GM23338 (cell line): ENCODE data around the gene NLRC3. TPM values are rescaled to one million over a fixed set of nuclear protein-coding genes. Genes with fewer than 3 reads are reported as not detected.

Source experiments
- ATAC-seq: fragments of 200-7000 bp; cut with Tn5 transposase; 3 replicates; pipeline ENCODE4 v1.9.1; 2020
- DNase-seq: peaks from one replicate; pipeline ENCODE4 v3.0.0-alpha.2; 2015; ENCODE audit warnings: low spot score
- H2AFZ ChIP-seq: fragments of 200-600 bp; sonication (generic); 2 replicates; pipeline ENCODE4 v1.8.0; 2016; ENCODE audit warnings: antibody characterized with exemption, mild to moderate bottlenecking, moderate library complexity
- H3F3A ChIP-seq: fragments of 200-600 bp; sonication (generic); replicated peaks from 2 replicates; pipeline ENCODE4 v1.8.0; 2017; ENCODE audit warnings: antibody characterized with exemption, mixed run types, low read depth
- H3K27ac ChIP-seq: fragments of 200-600 bp; sonication (generic); 2 replicates; pipeline ENCODE4 v1.6.1; 2016; ENCODE audit warnings: low read depth
- H3K27me3 ChIP-seq: fragments of 200-600 bp; sonication (generic); 2 replicates; pipeline ENCODE4 v1.8.0; 2016; ENCODE audit warnings: mild to moderate bottlenecking, mixed run types, moderate library complexity; ENCODE audit not compliant: insufficient read depth
- H3K36me3 ChIP-seq: fragments of 200-600 bp; sonication (generic); 2 replicates; pipeline ENCODE4 v1.8.0; 2016; ENCODE audit warnings: mild to moderate bottlenecking; ENCODE audit not compliant: insufficient read depth
- H3K4me1 ChIP-seq: fragments of 200-600 bp; sonication (generic); 2 replicates; pipeline ENCODE4 v1.8.0; 2016; ENCODE audit warnings: mild to moderate bottlenecking, moderate library complexity; ENCODE audit not compliant: insufficient read depth
- H3K4me2 ChIP-seq: fragments of 200-600 bp; sonication (generic); 2 replicates; pipeline ENCODE4 v1.7.1; 2017; ENCODE audit warnings: mixed run types
- H3K4me3 ChIP-seq: fragments of 200-600 bp; sonication (generic); 2 replicates; pipeline ENCODE4 v1.6.1; 2016; ENCODE audit warnings: mixed run types
- H3K79me2 ChIP-seq: fragments of 200-600 bp; sonication (generic); replicated peaks from 2 replicates; pipeline ENCODE4 v1.8.0; 2017; ENCODE audit warnings: mild to moderate bottlenecking; ENCODE audit not compliant: insufficient read depth
- H3K9me2 ChIP-seq: fragments of 200-600 bp; sonication (generic); 2 replicates; pipeline ENCODE4 v1.8.0; 2017; ENCODE audit not compliant: insufficient read depth
- H4K20me1 ChIP-seq: fragments of 200-600 bp; sonication (generic); replicated peaks from 2 replicates; pipeline ENCODE4 v1.8.0; 2017; ENCODE audit warnings: mild to moderate bottlenecking; ENCODE audit not compliant: insufficient read depth
- H3K27ac Mint-ChIP-seq: 2 replicates; pipeline ENCODE4 v1.8.0; 2020; ENCODE audit warnings: inconsistent platforms, mild to moderate bottlenecking, moderate library complexity, mixed read lengths
- H3K27me3 Mint-ChIP-seq: 3 replicates; pipeline ENCODE4 v1.8.0; 2022; ENCODE audit warnings: low read depth, mild to moderate bottlenecking, moderate library complexity, mixed read lengths, inconsistent platforms; ENCODE audit not compliant: insufficient read depth, poor library complexity
- H3K36me3 Mint-ChIP-seq: 3 replicates; pipeline ENCODE4 v1.8.0; 2021; ENCODE audit warnings: low read depth, mild to moderate bottlenecking, inconsistent platforms, moderate library complexity, mixed read lengths
- H3K4me1 Mint-ChIP-seq: 3 replicates; pipeline ENCODE4 v1.8.0; 2020; ENCODE audit warnings: mild to moderate bottlenecking, inconsistent platforms, mixed read lengths
- H3K4me3 Mint-ChIP-seq: 3 replicates; pipeline ENCODE4 v1.8.0; 2021; ENCODE audit warnings: moderate library complexity, mild to moderate bottlenecking, inconsistent platforms, mixed read lengths
- H3K9me3 Mint-ChIP-seq: 3 replicates; pipeline ENCODE4 v1.8.0; 2020; ENCODE audit warnings: moderate library complexity, mild to moderate bottlenecking, inconsistent platforms, mixed read lengths
- ETS1 ChIP-seq: IDR thresholded peaks from 2 replicates; pipeline ENCODE4 v1.6.1; 2016; ENCODE audit warnings: antibody characterized with exemption
- EZH2 ChIP-seq: fragments of 200-600 bp; sonication (generic); IDR thresholded peaks from one replicate; pipeline ENCODE4 v1.8.0; 2017; ENCODE audit warnings: antibody characterized with exemption, mild to moderate bottlenecking, low read depth; ENCODE audit not compliant: unreplicated experiment
- EZH2phosphoT487 ChIP-seq: fragments of 200-600 bp; sonication (generic); IDR thresholded peaks from one replicate; pipeline ENCODE4 v1.8.1; 2018; ENCODE audit warnings: antibody characterized with exemption; ENCODE audit not compliant: unreplicated experiment
- JUNB ChIP-seq: IDR thresholded peaks from one replicate; pipeline ENCODE4 v1.6.1; 2016; ENCODE audit warnings: antibody characterized with exemption; ENCODE audit not compliant: unreplicated experiment
- NANOG ChIP-seq: IDR thresholded peaks from 2 replicates; pipeline ENCODE4 v1.6.1; 2016; ENCODE audit warnings: antibody characterized with exemption, borderline replicate concordance
- POLR2AphosphoS5 ChIP-seq: IDR thresholded peaks from 2 replicates; pipeline ENCODE4 v1.6.1; 2016; ENCODE audit warnings: antibody characterized with exemption, low read depth
- ZNF331 ChIP-seq: fragments of 250-450 bp; sonication (Bioruptor Pico); IDR thresholded peaks from 2 replicates; pipeline ENCODE4 v1.5.0; 2020; ENCODE audit warnings: low read depth, mild to moderate bottlenecking, moderate library complexity
- ZNF462 ChIP-seq: fragments of 250-450 bp; sonication (Bioruptor Pico); IDR thresholded peaks from 2 replicates; pipeline ENCODE4 v1.5.0; 2020; ENCODE audit warnings: mild to moderate bottlenecking, moderate library complexity
- polyA plus RNA-seq: library from polyadenylated mRNA; unstranded; fragments of >200 nt; fragmentation: Nextera tagmentation; extraction: Ambion mirVana; gene quantifications from 2 replicates; pipeline ENCODE4 v1.2.1, GENCODE V29; 2016
- total RNA-seq: library from RNA; depleted of rRNA; stranded (reverse); fragments of >200 nt; shearing (Covaris generic); gene quantifications from 2 replicates; pipeline ENCODE4 v1.2.3, GENCODE V29; 2014
- TF ChIP-seq, protein P1 (sequence below), 2 experiments: fragments of 200-600 bp in 1 of 2; sonication (generic) in 1 of 2; conservative IDR thresholded peaks; 2 replicates each; pipeline versions ENCODE4 v1.5.1 to v1.6.1; 2016 to 2017; ENCODE audit warnings: antibody characterized with exemption in 2 of 2, low read depth in 2 of 2, mild to moderate bottlenecking in 2 of 2, moderate library complexity in 1 of 2

Gene NLRC3
- total and polyA plus RNA-seq, 2 experiments from 2014 or later = 0.11 to 0.49 TPM

- Mint-ChIP-seq H3K27ac (no peak overlapping the region), H3K4me3 (no peak overlapping the region), H3K9me3 (peaks cover 15% of the 10 kb centered on the region), H3K4me1 (0 out of 3 replicates have a peak, but pooled peaks cover 3% of the 10 kb centered on the region), H3K36me3 (peaks cover 50% of the 10 kb centered on the region), H3K27me3 (peaks cover 7% of the 10 kb centered on the region)
- no peaks in the 10 kb centered on the region for H3F3A ChIP-seq
- H4K20me1 ChIP-seq = no peaks in the 10 kb centered on the region
- no peaks in the 10 kb centered on the region for H3K4me1 ChIP-seq
- no peak overlapping the region for H3K4me2 ChIP-seq
- H3K36me3 ChIP-seq = peaks cover 7% of the 10 kb centered on the region
- no peaks in the 10 kb centered on the region for H3K9me2 ChIP-seq
- no peak overlapping the region for H3K27ac ChIP-seq
- no peaks in the 10 kb centered on the region for H3K27me3 ChIP-seq
- no peak for DNase-seq
- no peak for ATAC-seq
- TF ChIP-seq NANOG (no peak), EZH2 (no peak)
- H3K4me3 ChIP-seq = no peak overlapping the region
- H2AFZ ChIP-seq = no peak overlapping the region
- no peaks in the 10 kb centered on the region for H3K79me2 ChIP-seq
These were observed 17.9 kb upstream of the NLRC3 start for GRCh38 chr16:3595110-3595486.

DNA sequence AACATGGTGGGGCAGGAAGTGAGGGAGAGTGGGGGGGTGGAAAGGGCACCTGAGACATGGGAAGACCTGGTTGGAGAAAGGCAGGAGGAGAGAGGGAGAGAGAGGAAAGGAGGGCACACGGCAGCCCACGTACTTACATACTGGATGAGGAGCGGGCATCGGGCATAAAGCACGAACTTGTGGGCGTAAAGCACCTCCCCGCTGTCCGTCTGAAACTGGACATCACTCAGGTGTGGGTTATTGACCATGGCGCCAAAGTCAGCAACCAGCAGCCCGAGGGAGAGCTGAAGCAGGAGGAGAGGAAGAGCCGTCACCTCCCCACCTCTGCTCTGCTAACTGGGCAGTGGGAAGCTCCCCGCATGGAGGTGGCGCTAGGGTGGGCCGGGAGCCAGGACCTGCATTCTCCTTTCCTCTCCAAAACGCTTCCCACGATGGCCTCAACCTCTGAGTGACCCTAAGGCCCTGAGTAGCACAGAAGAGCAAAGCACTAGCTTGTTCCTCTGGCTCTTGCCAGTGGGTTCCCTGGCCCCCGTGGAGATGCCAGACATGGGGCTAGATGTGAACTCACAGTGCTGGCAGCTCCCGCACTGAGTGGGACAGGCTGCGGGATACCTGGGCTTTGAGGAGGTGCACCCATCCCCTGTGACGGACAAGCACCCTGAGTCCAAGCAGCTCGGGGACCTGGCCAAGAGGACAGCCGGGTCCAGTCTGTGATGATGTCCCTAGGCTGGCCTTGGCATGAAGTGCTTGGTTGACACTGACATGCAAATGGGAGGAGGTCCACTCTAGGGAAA, 17.3 kb upstream of the NLRC3 start:
- ATAC-seq (no peak), DNase-seq (no peak)
- peaks cover 1% of the 10 kb centered on the region; the same call in 1 of the 2 replicates for H3K36me3 ChIP-seq
- no peaks in the 10 kb centered on the region for H4K20me1 ChIP-seq
- H3K4me3 Mint-ChIP-seq = no peak overlapping the region
- H3K4me1 Mint-ChIP-seq = peaks cover 4% of the 10 kb centered on the region; the same call in 1 of the 3 replicates
- no peaks in the 10 kb centered on the region for H3K27me3 ChIP-seq
- peaks cover 9% of the 10 kb centered on the region for H3K9me3 Mint-ChIP-seq
- H2AFZ ChIP-seq = no peak overlapping the region
- H3K4me3 ChIP-seq = no peak overlapping the region
- H3K4me1 ChIP-seq = no peaks in the 10 kb centered on the region
- H3K36me3 Mint-ChIP-seq = peaks cover 44% of the 10 kb centered on the region
- H3K4me2 ChIP-seq = no peak overlapping the region
- no peak overlapping the region for H3K27ac Mint-ChIP-seq
- no peaks in the 10 kb centered on the region for H3F3A ChIP-seq
- peaks cover 7% of the 10 kb centered on the region for H3K27me3 Mint-ChIP-seq
- H3K79me2 ChIP-seq = no peaks in the 10 kb centered on the region
- H3K9me2 ChIP-seq = no peaks in the 10 kb centered on the region
- TF ChIP-seq ZNF462 (CRISPR knock-in tag) (no peak), JUNB (no peak), ZNF331 (CRISPR knock-in tag) (no peak), EZH2phosphoT487 (no peak), POLR2AphosphoS5 (no peak), NANOG (no peak), ETS1 (no peak)
- TF ChIP-seq, protein P1, sequence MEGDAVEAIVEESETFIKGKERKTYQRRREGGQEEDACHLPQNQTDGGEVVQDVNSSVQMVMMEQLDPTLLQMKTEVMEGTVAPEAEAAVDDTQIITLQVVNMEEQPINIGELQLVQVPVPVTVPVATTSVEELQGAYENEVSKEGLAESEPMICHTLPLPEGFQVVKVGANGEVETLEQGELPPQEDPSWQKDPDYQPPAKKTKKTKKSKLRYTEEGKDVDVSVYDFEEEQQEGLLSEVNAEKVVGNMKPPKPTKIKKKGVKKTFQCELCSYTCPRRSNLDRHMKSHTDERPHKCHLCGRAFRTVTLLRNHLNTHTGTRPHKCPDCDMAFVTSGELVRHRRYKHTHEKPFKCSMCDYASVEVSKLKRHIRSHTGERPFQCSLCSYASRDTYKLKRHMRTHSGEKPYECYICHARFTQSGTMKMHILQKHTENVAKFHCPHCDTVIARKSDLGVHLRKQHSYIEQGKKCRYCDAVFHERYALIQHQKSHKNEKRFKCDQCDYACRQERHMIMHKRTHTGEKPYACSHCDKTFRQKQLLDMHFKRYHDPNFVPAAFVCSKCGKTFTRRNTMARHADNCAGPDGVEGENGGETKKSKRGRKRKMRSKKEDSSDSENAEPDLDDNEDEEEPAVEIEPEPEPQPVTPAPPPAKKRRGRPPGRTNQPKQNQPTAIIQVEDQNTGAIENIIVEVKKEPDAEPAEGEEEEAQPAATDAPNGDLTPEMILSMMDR (conservative IDR thresholded peaks at IDR 0.05; ENCODE audit: low read depth in 2 of 2) = no peak
- H3K27ac ChIP-seq = no peak overlapping the region
